OCI-LY7 (cell line): ENCODE data around the gene HMG20A. TPM values are rescaled to one million over a fixed set of nuclear protein-coding genes. Genes with fewer than 3 reads are reported as not detected.

Experiments used
- BruUV-seq: library from RNA; stranded (reverse); fragments of 400-500 nt; replicated peaks from 2 replicates; lab custom pipeline; 2021; lab: Mats Ljungman, UMichigan
- CTCF ChIA-PET: fragments of 300-600 bp; sonication (Branson Sonifier 250); formaldehyde crosslinking; loops from one replicate; lab custom pipeline; 2022; ENCODE audit warnings: antibody characterized with exemption; ENCODE audit not compliant: unreplicated experiment; lab: Charles Lee
- POLR2A ChIA-PET: fragments of 300-600 bp; sonication (Branson Sonifier 250); formaldehyde crosslinking; loops from one replicate; lab custom pipeline; 2022; ENCODE audit warnings: antibody characterized with exemption; lab: Charles Lee
- DNase-seq: peaks from one replicate; pipeline ENCODE4 v3.0.0-alpha.2; 2015; ENCODE audit warnings: low spot score
- H2AFZ ChIP-seq: fragments of 200-600 bp; sonication (generic), shearing (Covaris generic); 2 replicates; pipeline ENCODE4 v1.6.1; 2014; ENCODE audit warnings: mild to moderate bottlenecking, antibody characterized with exemption, low read length, moderate library complexity
- H3K27ac ChIP-seq: fragments of 200-600 bp; sonication (generic); 2 replicates; pipeline ENCODE4 v1.5.1; 2014; ENCODE audit warnings: mixed run types, low read depth, mild to moderate bottlenecking, moderate library complexity, low read length, inconsistent platforms; ENCODE audit not compliant: poor library complexity, severe bottlenecking
- H3K36me3 ChIP-seq: fragments of 200-600 bp; sonication (generic); 2 replicates; pipeline ENCODE4 v1.6.1; 2014; ENCODE audit warnings: mild to moderate bottlenecking, antibody characterized with exemption, low read length, moderate library complexity, mixed read lengths; ENCODE audit not compliant: insufficient read depth
- H3K4me1 ChIP-seq: fragments of 200-600 bp; sonication (generic); 2 replicates; pipeline ENCODE4 v1.5.1; 2014; ENCODE audit warnings: mild to moderate bottlenecking, low read length; ENCODE audit not compliant: insufficient read depth, poor library complexity, severe bottlenecking
- H3K4me2 ChIP-seq: fragments of 200-600 bp; sonication (generic); 2 replicates; pipeline ENCODE4 v1.6.1; 2014; ENCODE audit warnings: mild to moderate bottlenecking, low read length
- H3K4me3 ChIP-seq: fragments of 200-600 bp; sonication (generic); 2 replicates; pipeline ENCODE4 v1.5.1; 2014; ENCODE audit warnings: mild to moderate bottlenecking, low read depth, low read length; ENCODE audit not compliant: poor library complexity, severe bottlenecking
- H3K79me2 ChIP-seq: fragments of 200-600 bp; sonication (generic); 2 replicates; pipeline ENCODE4 v1.6.1; 2016; ENCODE audit warnings: low read depth, mild to moderate bottlenecking, low read length, moderate library complexity, mixed read lengths; ENCODE audit not compliant: insufficient read depth
- H3K9me2 ChIP-seq: fragments of 200-600 bp; sonication (generic); 2 replicates; pipeline ENCODE4 v1.6.1; 2016; ENCODE audit warnings: mild to moderate bottlenecking, low read length, mixed read lengths; ENCODE audit not compliant: insufficient read depth
- H3K9me3 ChIP-seq: fragments of 200-600 bp; sonication (generic); 2 replicates; pipeline ENCODE4 v1.6.1; 2014; ENCODE audit warnings: mild to moderate bottlenecking, mixed run types, low read length, mixed read lengths
- H4K20me1 ChIP-seq: fragments of 200-600 bp; sonication (generic); 2 replicates; pipeline ENCODE4 v1.6.1; 2014; ENCODE audit warnings: mild to moderate bottlenecking, antibody characterized with exemption, low read length, moderate library complexity, mixed read lengths; ENCODE audit not compliant: insufficient read depth
- EZH2phosphoT487 ChIP-seq: fragments of 200-600 bp; sonication (generic); IDR thresholded peaks from 2 replicates; pipeline ENCODE4 v1.6.1; 2018; ENCODE audit warnings: low read depth, borderline replicate concordance, mild to moderate bottlenecking, mixed run types, antibody characterized with exemption, low read length, moderate library complexity, mixed read lengths
- intact Hi-C: fragments of 100-400 bp; cut with micrococcal nuclease; formaldehyde crosslinking; loops from one replicate; pipeline ENCODE4 v1.10.0; 2022; ENCODE audit not compliant: unreplicated experiment
- total RNA-seq, 2 experiments: library from RNA; depleted of rRNA in 1 of 2; stranded (reverse); fragments of >200 nt in 1 of 2; shearing (Covaris generic) in 1 of 2; gene quantifications; 2 replicates each; pipeline ENCODE4 v1.2.3, GENCODE V29; 2014 to 2022
- TF ChIP-seq, protein P1 (sequence below): fragments of 200-600 bp; sonication (generic); conservative IDR thresholded peaks from 2 replicates; pipeline ENCODE4 v1.5.1; 2014; ENCODE audit warnings: mild to moderate bottlenecking, antibody characterized with exemption, low read length, moderate library complexity, mixed read lengths

Gene HMG20A
- total RNA-seq, 2 experiments from 2014 or later, result 29.1 to 49.9 TPM

DNA sequence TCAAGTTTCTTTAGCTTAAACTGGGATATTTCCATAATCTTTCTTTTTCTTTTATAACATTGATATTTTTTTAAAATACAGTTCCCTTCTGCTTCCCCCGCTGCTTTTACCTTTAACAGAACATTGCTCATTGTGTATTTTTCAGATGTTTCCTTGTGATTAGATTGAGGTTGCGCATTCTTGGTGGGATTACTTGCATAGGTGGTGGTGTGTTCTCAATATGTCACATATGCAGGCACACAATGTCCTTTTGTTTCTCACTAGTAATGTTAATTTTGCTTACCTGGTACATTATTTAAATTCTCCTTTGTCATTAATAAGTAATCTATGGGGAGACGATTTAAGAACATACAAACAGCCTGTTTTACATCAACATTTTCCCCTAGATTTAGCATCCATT is 48.2 kb downstream of the HMG20A start:
- ChIA-PET POLR2A (no interaction called here), CTCF (no interaction called here)
- no peak overlapping the region for H3K27ac ChIP-seq
- intact Hi-C loops, result no loop called here
- H3K4me2 ChIP-seq, result no peak overlapping the region
- BruUV-seq, result no TSS peak
- H4K20me1 ChIP-seq, result no peaks in the 10 kb centered on the region
- H3K79me2 ChIP-seq, result no peaks in the 10 kb centered on the region
- H3K36me3 ChIP-seq, result peaks cover 87% of the 10 kb centered on the region
- TF ChIP-seq, protein P1, sequence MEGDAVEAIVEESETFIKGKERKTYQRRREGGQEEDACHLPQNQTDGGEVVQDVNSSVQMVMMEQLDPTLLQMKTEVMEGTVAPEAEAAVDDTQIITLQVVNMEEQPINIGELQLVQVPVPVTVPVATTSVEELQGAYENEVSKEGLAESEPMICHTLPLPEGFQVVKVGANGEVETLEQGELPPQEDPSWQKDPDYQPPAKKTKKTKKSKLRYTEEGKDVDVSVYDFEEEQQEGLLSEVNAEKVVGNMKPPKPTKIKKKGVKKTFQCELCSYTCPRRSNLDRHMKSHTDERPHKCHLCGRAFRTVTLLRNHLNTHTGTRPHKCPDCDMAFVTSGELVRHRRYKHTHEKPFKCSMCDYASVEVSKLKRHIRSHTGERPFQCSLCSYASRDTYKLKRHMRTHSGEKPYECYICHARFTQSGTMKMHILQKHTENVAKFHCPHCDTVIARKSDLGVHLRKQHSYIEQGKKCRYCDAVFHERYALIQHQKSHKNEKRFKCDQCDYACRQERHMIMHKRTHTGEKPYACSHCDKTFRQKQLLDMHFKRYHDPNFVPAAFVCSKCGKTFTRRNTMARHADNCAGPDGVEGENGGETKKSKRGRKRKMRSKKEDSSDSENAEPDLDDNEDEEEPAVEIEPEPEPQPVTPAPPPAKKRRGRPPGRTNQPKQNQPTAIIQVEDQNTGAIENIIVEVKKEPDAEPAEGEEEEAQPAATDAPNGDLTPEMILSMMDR, result no peak
- TF ChIP-seq EZH2phosphoT487, result no peak
- H3K4me1 ChIP-seq, result no peaks in the 10 kb centered on the region
- no peak overlapping the region for H2AFZ ChIP-seq
- no peaks in the 10 kb centered on the region for H3K9me2 ChIP-seq
- H3K9me3 ChIP-seq, result no peaks in the 10 kb centered on the region
- DNase-seq, result no peak
- no peak overlapping the region for H3K4me3 ChIP-seq

DNA sequence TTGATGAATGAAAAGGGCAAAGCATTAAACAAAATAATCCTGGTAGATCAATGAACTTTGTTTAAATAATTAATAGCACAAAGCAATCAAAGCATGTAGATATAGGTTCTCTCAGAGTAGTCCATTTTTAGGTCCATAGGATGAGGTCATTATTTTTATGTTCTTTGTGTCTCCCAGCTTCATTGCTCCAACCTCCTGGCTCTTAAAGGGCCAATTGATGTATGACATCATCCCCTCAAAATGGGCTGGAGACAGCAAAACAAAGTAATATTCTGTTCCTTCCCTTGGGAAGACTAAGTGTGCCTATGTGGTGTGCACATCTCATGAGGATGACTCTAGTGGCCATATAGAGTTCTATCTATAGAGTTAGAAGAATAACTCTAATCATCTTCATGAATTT is 49.5 kb downstream of the HMG20A start:
- no TSS peak for BruUV-seq
- H3K27ac ChIP-seq, result no peak overlapping the region
- no peak overlapping the region for H3K4me2 ChIP-seq
- TF ChIP-seq EZH2phosphoT487, result no peak
- TF ChIP-seq, protein P1, result no peak
- no peaks in the 10 kb centered on the region for H4K20me1 ChIP-seq
- no peaks in the 10 kb centered on the region for H3K79me2 ChIP-seq
- H3K9me2 ChIP-seq, result no peaks in the 10 kb centered on the region
- CTCF ChIA-PET, result no interaction called here
- no peaks in the 10 kb centered on the region for H3K4me1 ChIP-seq
- no peaks in the 10 kb centered on the region for H3K9me3 ChIP-seq
- DNase-seq, result no peak
- no peak overlapping the region for H3K4me3 ChIP-seq
- POLR2A ChIA-PET, result no interaction called here
- no peak overlapping the region for H2AFZ ChIP-seq
- H3K36me3 ChIP-seq, result peaks cover 86% of the 10 kb centered on the region
- intact Hi-C loops, result no loop called here

DNA sequence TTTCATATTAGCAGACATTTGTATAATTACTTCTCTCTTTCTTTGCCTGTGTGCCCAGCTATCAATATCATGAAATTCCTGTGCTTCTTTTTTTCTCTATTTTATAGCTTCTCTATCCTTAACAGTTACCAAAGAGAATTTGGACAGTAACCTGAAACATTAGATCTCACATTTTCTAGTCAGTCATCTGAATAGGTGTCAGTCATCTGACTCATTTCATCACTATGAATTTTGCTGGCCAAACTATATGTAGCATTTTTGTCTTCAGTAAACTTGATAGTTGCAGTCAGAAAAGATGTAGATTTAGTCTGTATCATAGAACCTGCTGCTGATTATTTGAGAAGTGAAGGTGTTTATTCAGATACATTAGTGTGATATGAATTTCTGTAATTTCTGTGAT is 52.6 kb downstream of the HMG20A start:
- no peaks in the 10 kb centered on the region for H3K9me2 ChIP-seq
- H3K4me3 ChIP-seq, result no peak overlapping the region
- TF ChIP-seq, protein P1, result no peak
- TF ChIP-seq EZH2phosphoT487, result no peak
- DNase-seq, result no peak
- H3K4me2 ChIP-seq, result no peak overlapping the region
- H3K79me2 ChIP-seq, result no peaks in the 10 kb centered on the region
- intact Hi-C loops, result no loop called here
- no peaks in the 10 kb centered on the region for H3K9me3 ChIP-seq
- ChIA-PET CTCF (no interaction called here), POLR2A (no interaction called here)
- H3K4me1 ChIP-seq, result no peaks in the 10 kb centered on the region
- H2AFZ ChIP-seq, result no peak overlapping the region
- peaks cover 81% of the 10 kb centered on the region for H3K36me3 ChIP-seq
- no TSS peak for BruUV-seq
- H3K27ac ChIP-seq, result no peak overlapping the region
- H4K20me1 ChIP-seq, result no peaks in the 10 kb centered on the region
